SK-N-MC (cell line): ENCODE data around the gene TSPEAR.

Source experiments
- EZH2 ChIP-seq: fragments of 200-600 bp; sonication (generic); IDR thresholded peaks from one replicate; pipeline ENCODE4 v1.6.1; 2017; ENCODE audit warnings: antibody characterized with exemption
- POLR2AphosphoS5 ChIP-seq: IDR thresholded peaks from 2 replicates; pipeline ENCODE4 v1.6.1; 2012; ENCODE audit warnings: mild to moderate bottlenecking, low read depth, low read length, borderline replicate concordance

DNA sequence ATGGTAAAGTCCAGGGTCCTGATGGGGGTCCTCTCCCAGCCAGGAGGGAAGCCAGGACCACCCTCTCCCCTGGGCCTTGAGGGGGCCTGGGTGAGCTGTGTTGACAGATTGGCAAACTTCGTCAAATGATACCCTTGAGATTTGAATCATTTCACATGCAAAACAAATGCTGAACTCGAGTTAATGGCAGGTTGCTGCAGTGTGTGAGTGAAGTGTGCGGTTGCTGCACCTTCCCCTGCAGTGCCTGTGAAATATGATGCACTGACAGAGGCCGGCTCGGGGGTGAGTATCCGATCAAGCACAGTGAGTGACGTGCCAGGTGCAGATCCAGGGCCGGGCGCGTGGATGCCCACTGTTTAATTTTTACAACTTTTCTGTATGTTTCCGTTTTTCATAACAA, 23.7 kb downstream of the TSPEAR start:
- TF ChIP-seq POLR2AphosphoS5: no peak
- TF ChIP-seq EZH2: no peak
